Activated CD8-positive, alpha-beta memory T cell treated with anti-CD3 and anti-CD28 coated beads, Interleukin-2, amount 50 U/mL, for 48 hours (primary cell): Measurements from ENCODE around the gene SLC25A27.
"Not testable (repeated sequence)": the region's sequence is repeated elsewhere in the genome, so short reads cannot be mapped to it uniquely, and the experiment has no call there.

Source experiments
- DNase-seq: peaks from one replicate; pipeline ENCODE4 v3.0.0-alpha.2; 2020

Gene SLC25A27, protein sequence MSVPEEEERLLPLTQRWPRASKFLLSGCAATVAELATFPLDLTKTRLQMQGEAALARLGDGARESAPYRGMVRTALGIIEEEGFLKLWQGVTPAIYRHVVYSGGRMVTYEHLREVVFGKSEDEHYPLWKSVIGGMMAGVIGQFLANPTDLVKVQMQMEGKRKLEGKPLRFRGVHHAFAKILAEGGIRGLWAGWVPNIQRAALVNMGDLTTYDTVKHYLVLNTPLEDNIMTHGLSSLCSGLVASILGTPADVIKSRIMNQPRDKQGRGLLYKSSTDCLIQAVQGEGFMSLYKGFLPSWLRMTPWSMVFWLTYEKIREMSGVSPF

GRCh38 chr6:46652603-46653438 is at the start of gene SLC25A27, which contains the start of gene CYP39A1:
SLC25A27 (plus strand) TSS chr6:46652975; CDS start chr6:46653193, 218 bp downstream.
CYP39A1 (minus strand) TSS chr6:46652818; CDS start chr6:46652582, 236 bp downstream.
- DNase-seq = peak; percentile 91

DNA sequence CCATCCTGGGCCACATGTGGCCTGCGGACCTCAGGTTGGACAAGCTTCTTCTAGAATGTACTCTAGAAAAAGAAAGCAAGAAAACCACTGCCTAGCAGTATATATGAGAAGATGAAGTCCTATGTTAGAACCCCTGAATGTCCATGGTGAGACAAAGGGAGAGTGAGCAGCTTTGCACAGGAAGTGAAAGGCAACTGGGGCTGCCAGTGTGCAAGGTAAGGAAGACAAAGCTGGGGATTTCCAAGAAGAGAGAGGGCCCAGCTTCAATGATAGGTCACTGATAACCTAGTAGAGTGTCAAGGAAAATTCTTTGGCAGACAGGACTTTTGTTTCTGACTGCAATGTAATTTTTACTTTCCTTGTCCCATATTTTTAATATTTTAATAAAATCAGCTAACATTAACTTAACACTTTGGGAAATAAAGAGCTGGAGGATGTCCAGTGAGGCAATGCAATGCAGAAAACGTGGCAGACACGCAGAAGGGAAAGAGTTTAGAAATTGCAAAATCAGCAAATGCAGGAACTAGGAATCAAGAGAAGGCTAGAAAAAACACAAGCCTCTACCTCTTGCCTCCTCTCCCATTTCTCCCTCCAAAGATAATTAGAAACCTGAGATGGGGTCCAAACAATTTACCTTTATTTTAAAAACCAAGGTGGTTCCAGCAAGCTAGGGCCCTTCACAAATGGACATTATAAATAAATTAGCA is 47.5 kb upstream of the SLC25A27 start:
- no peak for DNase-seq

- no peak for DNase-seq
Measured at GRCh38 chr6:46606338-46606737, 46.4 kb upstream of the SLC25A27 start.

DNA sequence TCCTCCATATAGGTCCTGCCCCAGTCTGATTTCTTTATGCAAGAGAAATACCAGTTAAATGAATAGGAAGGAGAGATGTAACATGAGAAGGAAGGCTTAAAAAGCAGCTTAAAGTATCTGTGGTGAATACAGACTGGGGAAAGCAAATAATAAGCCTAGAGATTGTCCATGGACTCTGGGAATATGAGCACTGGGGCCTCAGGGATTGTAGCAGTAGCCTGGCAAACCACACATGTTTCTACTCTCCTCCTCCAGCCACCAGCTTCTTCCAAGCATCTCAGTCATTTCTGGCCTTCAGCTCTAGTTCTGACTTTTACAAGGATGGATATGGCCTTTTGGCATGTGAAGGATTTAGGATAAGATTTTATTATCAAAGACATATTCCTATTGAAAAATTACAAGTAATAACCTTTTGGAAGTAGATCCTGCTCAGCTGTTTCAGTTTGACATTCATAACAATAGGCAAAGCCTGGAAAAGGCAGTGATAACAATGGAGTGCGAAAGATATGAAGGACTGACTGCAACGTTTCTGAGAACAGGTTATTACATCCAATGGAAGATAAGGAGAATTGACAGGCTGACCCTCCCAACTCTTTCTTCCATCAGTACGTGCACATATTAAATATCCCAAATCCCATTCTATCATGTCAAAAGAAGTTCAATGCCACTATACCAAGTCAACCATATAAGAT is 41.8 kb upstream of the SLC25A27 start:
- no peak for DNase-seq

- no peak for DNase-seq
Measured at GRCh38 chr6:46612645-46613044, 40.1 kb upstream of the SLC25A27 start.

DNA sequence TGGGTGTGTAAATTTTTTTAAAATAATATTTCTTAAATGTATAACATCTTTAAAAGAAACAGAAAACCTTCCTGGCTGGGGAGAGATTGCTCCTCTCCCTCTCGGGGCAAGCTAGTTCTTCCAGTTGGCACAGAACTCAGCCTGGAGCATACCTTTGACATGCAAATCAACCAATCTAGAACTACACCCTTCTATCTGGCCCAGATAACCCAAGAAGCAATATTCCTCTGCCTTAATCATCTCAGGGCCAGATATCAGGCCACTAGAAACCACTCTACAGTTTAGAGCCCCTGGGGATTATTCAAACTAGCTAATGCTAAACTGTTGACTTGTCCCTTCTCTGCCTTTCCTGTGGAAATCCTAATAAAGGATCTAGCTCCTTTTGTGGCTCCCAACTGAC is 34.0 kb upstream of the SLC25A27 start:
- no peak for DNase-seq

DNA sequence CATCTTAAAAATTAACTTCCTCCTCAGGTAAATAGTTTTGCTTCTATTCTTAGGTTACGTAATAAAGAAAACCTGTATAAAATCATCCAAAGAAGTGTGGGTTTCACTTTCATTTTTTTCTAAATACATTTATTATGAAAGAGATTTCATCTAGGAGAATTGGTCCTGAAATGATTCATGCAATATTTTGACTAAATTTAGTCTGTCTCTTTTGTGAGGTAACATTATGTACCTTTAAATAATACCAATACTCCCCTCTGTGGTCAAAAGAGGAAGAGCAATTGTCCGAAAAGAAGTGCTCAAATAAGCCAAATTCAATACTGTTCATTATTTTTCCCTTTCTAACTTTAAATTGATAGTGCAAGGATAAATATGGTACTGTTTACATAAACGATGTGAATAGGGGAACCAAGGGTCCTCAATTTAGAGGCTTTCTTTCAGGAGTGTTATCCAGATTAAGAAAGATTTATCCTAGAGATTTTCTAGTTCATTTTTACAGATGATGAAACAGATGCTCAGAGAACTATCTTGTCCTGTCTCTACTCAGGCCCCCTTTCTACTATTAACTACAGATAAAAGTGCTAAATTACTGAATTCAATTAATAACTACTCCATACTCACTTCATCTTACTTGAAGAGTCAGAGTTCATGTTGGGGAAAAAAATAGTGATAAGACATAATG is 26.4 kb upstream of the SLC25A27 start:
- no peak for DNase-seq

GRCh38 chr6:46626976-46627375 is 25.8 kb upstream of the SLC25A27 start:
- DNase-seq = no peak

DNA sequence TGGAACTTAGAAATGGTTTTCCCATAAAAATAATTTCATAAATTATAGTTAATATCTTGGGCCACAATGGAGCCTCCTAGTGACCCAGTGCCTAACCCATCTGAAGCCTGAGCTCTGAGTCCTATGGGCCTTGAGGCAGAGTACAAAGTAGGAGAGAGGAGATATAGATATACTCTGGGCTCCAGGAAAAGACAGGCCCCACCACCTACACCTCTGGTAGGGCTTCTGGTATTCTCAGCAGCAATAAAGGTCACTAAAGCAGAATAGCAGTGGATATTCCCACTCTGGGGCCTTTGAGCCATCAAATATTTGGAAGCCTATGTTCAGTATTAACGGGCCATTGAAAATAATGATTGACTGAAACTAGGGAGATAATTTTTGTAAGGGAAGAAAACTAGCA is 24.3 kb upstream of the SLC25A27 start:
- DNase-seq = no peak

- no peak for DNase-seq
Measured at GRCh38 chr6:46628976-46629375, 23.8 kb upstream of the SLC25A27 start.

DNA sequence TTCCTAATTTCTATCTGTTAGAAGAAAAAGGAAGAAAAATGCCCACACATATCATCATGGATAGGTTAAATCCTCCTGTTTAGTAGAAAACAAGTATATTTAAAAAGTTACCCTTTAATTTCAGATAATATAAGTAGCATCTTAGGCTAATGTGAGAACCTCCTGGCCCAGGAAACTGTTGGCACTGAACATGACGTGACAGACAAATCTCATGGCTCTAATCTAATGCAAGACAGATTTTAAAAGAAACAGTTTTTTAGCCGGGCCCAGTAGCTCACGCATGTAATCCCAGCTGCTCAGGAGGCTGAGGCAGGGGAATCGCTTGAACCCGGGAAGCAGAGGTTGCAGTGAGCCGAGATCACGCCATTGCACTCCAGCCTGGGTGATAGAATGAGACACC is 23.1 kb upstream of the SLC25A27 start:
- no peak for DNase-seq

DNA sequence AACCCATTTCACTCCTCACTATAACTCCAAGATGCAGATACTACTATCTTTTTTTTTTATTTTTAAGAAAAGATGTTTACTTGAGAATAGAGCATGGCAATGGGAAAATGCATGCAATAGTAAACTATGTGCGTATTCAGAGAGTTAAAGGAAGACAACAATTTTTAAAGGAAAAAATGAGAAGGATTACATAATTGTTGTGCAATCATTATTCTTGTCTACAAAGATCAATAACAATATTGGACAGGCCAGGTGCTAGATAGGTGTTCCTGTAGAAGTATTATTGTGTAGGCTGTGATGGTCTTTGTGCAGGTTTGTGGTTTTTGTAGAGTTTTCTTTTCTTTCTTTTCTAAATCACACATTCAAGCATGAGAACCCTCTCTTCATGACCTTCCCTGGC is 20.7 kb upstream of the SLC25A27 start:
- DNase-seq = no peak

DNA sequence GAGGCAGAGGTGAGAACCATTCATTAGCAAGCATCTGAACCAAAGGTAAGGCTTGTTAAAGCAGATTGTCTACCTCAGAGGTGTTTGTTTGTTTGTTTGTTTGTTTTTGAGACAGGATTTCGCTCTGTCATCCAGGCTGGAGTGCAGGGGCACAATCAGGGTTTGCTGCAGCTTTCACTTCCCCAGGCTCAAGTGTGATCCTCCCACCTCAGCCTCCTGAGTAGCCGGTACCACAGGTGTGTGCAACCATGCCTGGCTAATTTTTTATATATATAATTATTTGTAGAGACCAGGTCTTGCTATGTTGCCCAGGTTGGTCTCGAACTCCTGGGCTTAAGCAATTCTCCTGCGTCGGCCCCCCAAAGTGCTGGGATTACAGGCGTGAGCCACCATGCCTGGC is 17.3 kb upstream of the SLC25A27 start:
- DNase-seq = no peak

- DNase-seq = no peak
Measured at GRCh38 chr6:46637145-46637544, 15.6 kb upstream of the SLC25A27 start.

DNA sequence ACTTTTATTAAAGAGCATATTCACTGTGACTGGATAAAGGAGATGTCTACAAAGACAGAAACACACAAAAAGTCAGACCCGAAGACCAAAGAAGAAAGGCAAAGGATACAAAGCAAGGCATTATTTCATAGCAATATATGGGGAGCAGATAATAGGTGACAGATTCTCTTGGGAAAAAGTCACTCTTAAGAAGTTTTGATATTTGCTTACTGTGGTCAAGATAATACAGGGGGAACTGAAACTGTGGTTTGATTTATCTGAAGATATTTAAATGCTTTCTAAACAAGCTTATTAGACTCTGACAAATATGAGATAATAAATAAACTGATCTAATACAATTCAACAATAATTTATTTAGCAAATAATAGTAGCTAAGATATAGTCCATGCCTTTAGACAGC is 14.8 kb upstream of the SLC25A27 start:
- no peak for DNase-seq

- DNase-seq = no peak
Measured at GRCh38 chr6:46638650-46639049, 14.1 kb upstream of the SLC25A27 start.

DNA sequence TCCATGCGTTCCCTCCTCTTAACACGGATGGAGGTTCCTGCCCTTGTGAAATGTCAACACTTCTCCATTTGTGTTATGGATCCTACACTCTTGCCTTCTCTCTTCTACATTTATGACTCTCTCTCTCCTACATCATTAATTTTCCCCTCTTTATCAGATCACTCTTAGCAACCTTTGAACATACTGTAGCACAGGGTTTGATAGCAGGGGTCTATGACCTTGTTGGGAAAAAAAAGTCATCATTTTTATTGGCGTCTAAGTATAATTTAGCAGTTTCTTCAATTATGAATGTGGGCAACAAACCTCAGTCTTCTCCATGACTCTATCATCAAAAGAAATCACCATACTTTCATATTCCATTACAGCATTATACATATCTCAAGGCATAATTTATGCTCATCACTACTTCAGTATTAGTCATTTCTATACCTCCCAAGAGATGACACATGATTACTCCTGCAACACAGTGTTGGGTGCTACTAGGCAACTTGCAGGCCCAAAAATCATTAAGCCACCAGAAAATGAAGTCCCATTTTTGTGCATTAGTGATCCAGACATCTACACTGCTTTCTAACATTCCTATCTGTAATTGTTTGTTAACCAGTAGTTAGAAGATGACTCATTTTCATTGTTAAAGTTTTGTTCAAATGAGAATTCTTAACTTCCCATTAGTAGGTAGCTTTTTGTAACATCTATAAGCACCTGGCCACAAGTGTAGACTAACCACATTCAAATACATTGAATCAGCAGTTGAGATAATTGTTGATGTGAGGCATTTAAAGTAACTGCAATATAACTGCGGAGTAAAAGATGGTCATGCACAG is 9.6 kb upstream of the SLC25A27 start:
- DNase-seq = no peak

GRCh38 chr6:46645265-46645664 is 7.5 kb upstream of the SLC25A27 start:
- DNase-seq = no peak

- not testable (repeated sequence) for DNase-seq
Measured at GRCh38 chr6:46648108-46648507, 4.7 kb upstream of the SLC25A27 start.

DNA sequence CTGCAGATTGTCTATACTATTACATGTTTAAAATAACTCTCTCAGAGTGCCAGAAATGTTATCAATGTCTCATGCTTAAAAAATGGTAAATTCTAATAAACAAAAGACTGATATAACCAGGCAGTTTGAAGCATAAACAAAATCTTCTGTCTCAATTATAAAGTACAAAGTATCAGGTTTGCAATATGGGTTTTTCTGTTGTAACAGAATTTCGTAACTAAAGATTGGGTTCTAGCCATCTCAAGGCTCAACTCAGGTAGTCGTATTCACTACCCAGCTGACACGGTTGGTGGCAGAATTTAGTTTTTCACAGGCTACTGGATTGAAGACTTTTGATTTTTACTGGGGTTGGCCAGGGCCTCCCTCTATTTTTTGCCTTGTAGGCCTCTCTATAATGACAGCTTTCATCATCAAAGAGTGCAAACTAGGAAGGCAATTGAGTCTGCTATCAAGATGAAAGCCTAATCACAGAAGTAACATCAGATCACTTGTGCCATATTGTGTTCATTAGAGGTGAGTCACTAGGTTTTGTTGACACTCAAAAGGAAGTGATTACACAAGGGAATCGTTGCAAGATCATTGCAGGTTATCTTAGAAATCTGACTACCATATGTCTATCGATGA is 3.8 kb upstream of the SLC25A27 start:
- DNase-seq = no peak

DNA sequence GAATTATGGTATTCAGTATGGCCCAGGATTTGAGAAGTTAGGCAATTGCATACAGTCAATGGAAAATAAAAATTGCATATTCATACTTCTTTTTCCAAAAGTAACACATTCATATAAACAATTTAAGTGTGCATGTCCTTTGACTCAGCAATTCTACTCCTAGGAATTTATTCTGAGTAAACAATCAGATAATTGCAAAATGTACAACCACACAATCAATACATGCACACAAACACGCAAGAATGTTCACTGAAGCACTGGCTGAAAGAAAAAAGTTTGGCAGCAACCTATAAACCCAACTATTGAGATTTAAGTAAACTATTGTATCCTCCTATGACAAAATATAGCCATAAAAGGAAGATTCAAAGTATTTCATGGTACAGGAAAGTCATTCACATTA is 1.8 kb upstream of the SLC25A27 start:
- no peak for DNase-seq
